Liver (tissue), 9 donors: ENCODE results near the gene MYO16. TPM values are rescaled to one million over a fixed set of nuclear protein-coding genes. Genes with fewer than 3 reads are reported as not detected.

Experiments
- DNase-seq: peaks from one replicate; pipeline ENCODE4 v3.0.0-alpha.2; 2017; ENCODE audit warnings: low spot score
- H3K27ac ChIP-seq, 2 donors: one replicate each; pipeline ENCODE4 v1.7.0; 2013; ENCODE audit warnings: inconsistent platforms in 2 of 2, low read length in 2 of 2, control low read depth in 1 of 2, low read depth in 1 of 2, mild to moderate bottlenecking in 1 of 2
- H3K27me3 ChIP-seq, 4 donors: one replicate each; pipeline versions ENCODE4 v1.6.1 to v1.7.0; 2013; ENCODE audit warnings: low read length in 3 of 4, inconsistent platforms in 1 of 4, mild to moderate bottlenecking in 1 of 4, moderate library complexity in 1 of 4; ENCODE audit not compliant: control insufficient read depth in 4 of 4, insufficient read depth in 4 of 4
- H3K36me3 ChIP-seq, 4 donors: one replicate each; pipeline versions ENCODE4 v1.6.1 to v1.7.0; 2013; ENCODE audit warnings: low read length in 3 of 4, mild to moderate bottlenecking in 3 of 4, low read depth in 1 of 4, moderate library complexity in 1 of 4; ENCODE audit not compliant: control insufficient read depth in 4 of 4, insufficient read depth in 3 of 4
- H3K4me1 ChIP-seq, 4 donors: one replicate each; pipeline versions ENCODE4 v1.6.1 to v1.7.0; 2013; ENCODE audit warnings: low read length in 3 of 4, mild to moderate bottlenecking in 3 of 4, moderate library complexity in 1 of 4; ENCODE audit not compliant: control insufficient read depth in 4 of 4, insufficient read depth in 4 of 4
- H3K4me3 ChIP-seq, 3 donors: one replicate each; pipeline versions ENCODE4 v1.6.1 to v1.7.0; 2013; ENCODE audit warnings: low read length in 3 of 3, control low read depth in 1 of 3, low read depth in 1 of 3, mild to moderate bottlenecking in 1 of 3
- H3K9ac ChIP-seq, 2 donors: one replicate each; pipeline ENCODE4 v1.7.0; 2013; ENCODE audit warnings: low read length in 2 of 2, mild to moderate bottlenecking in 2 of 2, moderate library complexity in 2 of 2, control low read depth in 1 of 2, low read depth in 1 of 2
- H3K9me3 ChIP-seq, 4 donors: one replicate each; pipeline versions ENCODE4 v1.6.1 to v1.7.0; 2013; ENCODE audit warnings: low read length in 3 of 4; ENCODE audit not compliant: control insufficient read depth in 4 of 4
- EGR1 ChIP-seq, 2 donors: IDR thresholded peaks; 2 replicates each; pipeline ENCODE4 v1.6.1; 2016 to 2018; ENCODE audit warnings: antibody characterized with exemption in 2 of 2, low read depth in 2 of 2
- FOXA1 ChIP-seq: IDR thresholded peaks from 2 replicates; pipeline ENCODE4 v1.6.1; 2016; ENCODE audit warnings: antibody characterized with exemption
- FOXA2 ChIP-seq: IDR thresholded peaks from 2 replicates; pipeline ENCODE4 v1.6.1; 2016; ENCODE audit warnings: antibody characterized with exemption
- GABPA ChIP-seq, 2 donors: IDR thresholded peaks in 1 of 2; conservative IDR thresholded peaks in 1 of 2; 2 replicates each; pipeline ENCODE4 v1.6.1; 2016; ENCODE audit warnings: antibody characterized with exemption in 2 of 2, mild to moderate bottlenecking in 1 of 2, moderate library complexity in 1 of 2
- HNF4A ChIP-seq, 2 donors: conservative IDR thresholded peaks; 2 replicates each; pipeline ENCODE4 v1.6.1; 2016; ENCODE audit warnings: antibody characterized with exemption in 2 of 2, mild to moderate bottlenecking in 2 of 2
- HNF4G ChIP-seq: IDR thresholded peaks from 2 replicates; pipeline ENCODE4 v1.6.1; 2016; ENCODE audit warnings: antibody characterized with exemption
- JUND ChIP-seq, 2 donors: IDR thresholded peaks; 2 replicates each; pipeline ENCODE4 v1.6.1; 2016; ENCODE audit warnings: antibody characterized with exemption in 2 of 2
- NR2F2 ChIP-seq: IDR thresholded peaks from 2 replicates; pipeline ENCODE4 v1.6.1; 2016; ENCODE audit warnings: antibody characterized with exemption
- RAD21 ChIP-seq, 2 donors: IDR thresholded peaks; 2 replicates each; pipeline ENCODE4 v1.6.1; 2016; ENCODE audit warnings: antibody characterized with exemption in 2 of 2, mild to moderate bottlenecking in 2 of 2
- RXRA ChIP-seq, 2 donors: IDR thresholded peaks; 2 replicates each; pipeline ENCODE4 v1.6.1; 2017 to 2018; ENCODE audit warnings: antibody characterized with exemption in 2 of 2, mild to moderate bottlenecking in 1 of 2
- SP1 ChIP-seq: IDR thresholded peaks from 2 replicates; pipeline ENCODE4 v1.6.1; 2018; ENCODE audit warnings: antibody characterized with exemption, mild to moderate bottlenecking
- TAF1 ChIP-seq: conservative IDR thresholded peaks from 2 replicates; pipeline ENCODE4 v1.6.1; 2016; ENCODE audit warnings: antibody characterized with exemption, mild to moderate bottlenecking
- YY1 ChIP-seq: IDR thresholded peaks from 2 replicates; pipeline ENCODE4 v1.6.1; 2016; ENCODE audit warnings: antibody characterized with exemption, mild to moderate bottlenecking
- whole genome bisulfite sequencing: extraction: QIAGEN DNeasy Blood & Tissue Kit; methylation state at CpG from one replicate; pipeline ENCODE4 v1.1.7; 2013; 5-methylcytosine and 5-hydroxymethylcytosine counted together
- polyA plus RNA-seq, 2 donors: library from polyadenylated mRNA; stranded (reverse) in 1 of 2; unstranded in 1 of 2; fragments of 200-250 nt in 1 of 2; fragments of >200 nt in 1 of 2; fragmentation: Nextera tagmentation in 1 of 2; extraction: Ambion mirVana in 1 of 2; gene quantifications; one replicate each; pipeline versions ENCODE4 v1.2.1 to v1.2.3, GENCODE V29; 2013 to 2015
- total RNA-seq, 2 donors: library from RNA; depleted of rRNA; stranded (reverse); fragments of >200 nt; gene quantifications; one replicate each; pipeline ENCODE4 v1.2.3, GENCODE V29; 2014
- TF ChIP-seq, protein P1 (sequence below): IDR thresholded peaks from 2 replicates; pipeline ENCODE4 v1.6.1; 2016; ENCODE audit warnings: antibody characterized with exemption
- TF ChIP-seq, protein P2 (sequence below): IDR thresholded peaks from 2 replicates; pipeline ENCODE4 v1.6.1; 2016; ENCODE audit warnings: antibody characterized with exemption
- TF ChIP-seq, protein P3 (sequence below): IDR thresholded peaks from 2 replicates; pipeline ENCODE4 v1.6.1; 2016; ENCODE audit warnings: antibody characterized with exemption, mild to moderate bottlenecking
- TF ChIP-seq, protein P4 (sequence below): IDR thresholded peaks from 2 replicates; pipeline ENCODE4 v1.6.1; 2016; ENCODE audit warnings: antibody characterized with exemption
- TF ChIP-seq, protein P5 (sequence below): fragments of 150-350 bp; IDR thresholded peaks from 2 replicates; pipeline ENCODE4 v1.5.1; 2017; ENCODE audit warnings: improper control_type of control experiment, low read depth, low read length; ENCODE audit not compliant: missing input control
- donor health status: healthy.
- donor health status: healthy.
- donor health status: healthy.
- donor health status: healthy.
- donor health status: healthy.

The MYO16 gene
- total and polyA plus RNA-seq, 4 donors, result 0.37 to 1.1 (median 0.68) TPM

DNA sequence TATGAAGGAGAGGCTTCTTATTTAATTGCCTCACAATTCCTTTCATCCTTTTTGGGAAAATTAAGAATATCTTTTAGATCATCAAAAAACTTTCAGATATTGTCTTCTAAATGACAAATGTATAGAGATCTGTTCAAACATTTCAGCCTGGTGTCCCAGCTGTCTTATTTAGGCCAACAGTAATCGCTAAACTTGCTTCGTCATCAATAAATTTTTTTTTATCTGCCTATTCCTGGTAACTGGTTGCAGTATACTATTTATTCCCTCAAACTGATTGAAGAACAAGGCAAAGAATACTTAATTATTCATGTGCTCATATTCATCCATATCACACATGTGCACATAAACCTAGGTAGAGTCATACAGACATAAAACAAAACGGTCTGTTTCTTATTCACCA, 5.3 kb upstream of the MYO16 start:
- no peak overlapping the region for H3K27ac ChIP-seq
- H3K4me3 ChIP-seq, result no peak overlapping the region
- no peaks in the 10 kb centered on the region for H3K36me3 ChIP-seq
- H3K4me1 ChIP-seq, result no peaks in the 10 kb centered on the region
- H3K9ac ChIP-seq, result no peak overlapping the region
- DNase-seq, result no peak
- TF ChIP-seq, protein P1, sequence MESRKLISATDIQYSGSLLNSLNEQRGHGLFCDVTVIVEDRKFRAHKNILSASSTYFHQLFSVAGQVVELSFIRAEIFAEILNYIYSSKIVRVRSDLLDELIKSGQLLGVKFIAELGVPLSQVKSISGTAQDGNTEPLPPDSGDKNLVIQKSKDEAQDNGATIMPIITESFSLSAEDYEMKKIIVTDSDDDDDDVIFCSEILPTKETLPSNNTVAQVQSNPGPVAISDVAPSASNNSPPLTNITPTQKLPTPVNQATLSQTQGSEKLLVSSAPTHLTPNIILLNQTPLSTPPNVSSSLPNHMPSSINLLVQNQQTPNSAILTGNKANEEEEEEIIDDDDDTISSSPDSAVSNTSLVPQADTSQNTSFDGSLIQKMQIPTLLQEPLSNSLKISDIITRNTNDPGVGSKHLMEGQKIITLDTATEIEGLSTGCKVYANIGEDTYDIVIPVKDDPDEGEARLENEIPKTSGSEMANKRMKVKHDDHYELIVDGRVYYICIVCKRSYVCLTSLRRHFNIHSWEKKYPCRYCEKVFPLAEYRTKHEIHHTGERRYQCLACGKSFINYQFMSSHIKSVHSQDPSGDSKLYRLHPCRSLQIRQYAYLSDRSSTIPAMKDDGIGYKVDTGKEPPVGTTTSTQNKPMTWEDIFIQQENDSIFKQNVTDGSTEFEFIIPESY, result no peak
- TF ChIP-seq FOXA2, result no peak
- TF ChIP-seq RXRA (IDR thresholded peaks at IDR 0.05), result no peak
- no peak for TF ChIP-seq YY1
- TF ChIP-seq SP1, result no peak
- no peak for TF ChIP-seq HNF4G
- no peak for TF ChIP-seq EGR1 (IDR thresholded peaks at IDR 0.05; ENCODE audit: low read depth in 2 of 2)
- no peak for TF ChIP-seq RAD21 (IDR thresholded peaks at IDR 0.05)
- TF ChIP-seq TAF1, result no peak
- TF ChIP-seq HNF4A (conservative IDR thresholded peaks at IDR 0.05), result no peak
- TF ChIP-seq, protein P2, sequence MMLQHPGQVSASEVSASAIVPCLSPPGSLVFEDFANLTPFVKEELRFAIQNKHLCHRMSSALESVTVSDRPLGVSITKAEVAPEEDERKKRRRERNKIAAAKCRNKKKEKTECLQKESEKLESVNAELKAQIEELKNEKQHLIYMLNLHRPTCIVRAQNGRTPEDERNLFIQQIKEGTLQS, result no peak
- TF ChIP-seq GABPA (IDR thresholded peaks at IDR 0.05 in 1 of 2, conservative IDR thresholded peaks at IDR 0.05 in 1 of 2), result no peak
- TF ChIP-seq, protein P3, sequence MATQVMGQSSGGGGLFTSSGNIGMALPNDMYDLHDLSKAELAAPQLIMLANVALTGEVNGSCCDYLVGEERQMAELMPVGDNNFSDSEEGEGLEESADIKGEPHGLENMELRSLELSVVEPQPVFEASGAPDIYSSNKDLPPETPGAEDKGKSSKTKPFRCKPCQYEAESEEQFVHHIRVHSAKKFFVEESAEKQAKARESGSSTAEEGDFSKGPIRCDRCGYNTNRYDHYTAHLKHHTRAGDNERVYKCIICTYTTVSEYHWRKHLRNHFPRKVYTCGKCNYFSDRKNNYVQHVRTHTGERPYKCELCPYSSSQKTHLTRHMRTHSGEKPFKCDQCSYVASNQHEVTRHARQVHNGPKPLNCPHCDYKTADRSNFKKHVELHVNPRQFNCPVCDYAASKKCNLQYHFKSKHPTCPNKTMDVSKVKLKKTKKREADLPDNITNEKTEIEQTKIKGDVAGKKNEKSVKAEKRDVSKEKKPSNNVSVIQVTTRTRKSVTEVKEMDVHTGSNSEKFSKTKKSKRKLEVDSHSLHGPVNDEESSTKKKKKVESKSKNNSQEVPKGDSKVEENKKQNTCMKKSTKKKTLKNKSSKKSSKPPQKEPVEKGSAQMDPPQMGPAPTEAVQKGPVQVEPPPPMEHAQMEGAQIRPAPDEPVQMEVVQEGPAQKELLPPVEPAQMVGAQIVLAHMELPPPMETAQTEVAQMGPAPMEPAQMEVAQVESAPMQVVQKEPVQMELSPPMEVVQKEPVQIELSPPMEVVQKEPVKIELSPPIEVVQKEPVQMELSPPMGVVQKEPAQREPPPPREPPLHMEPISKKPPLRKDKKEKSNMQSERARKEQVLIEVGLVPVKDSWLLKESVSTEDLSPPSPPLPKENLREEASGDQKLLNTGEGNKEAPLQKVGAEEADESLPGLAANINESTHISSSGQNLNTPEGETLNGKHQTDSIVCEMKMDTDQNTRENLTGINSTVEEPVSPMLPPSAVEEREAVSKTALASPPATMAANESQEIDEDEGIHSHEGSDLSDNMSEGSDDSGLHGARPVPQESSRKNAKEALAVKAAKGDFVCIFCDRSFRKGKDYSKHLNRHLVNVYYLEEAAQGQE, result no peak
- TF ChIP-seq FOXA1, result no peak
- TF ChIP-seq JUND (IDR thresholded peaks at IDR 0.05), result no peak
- TF ChIP-seq, protein P4, sequence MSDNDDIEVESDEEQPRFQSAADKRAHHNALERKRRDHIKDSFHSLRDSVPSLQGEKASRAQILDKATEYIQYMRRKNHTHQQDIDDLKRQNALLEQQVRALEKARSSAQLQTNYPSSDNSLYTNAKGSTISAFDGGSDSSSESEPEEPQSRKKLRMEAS, result no peak
- TF ChIP-seq, protein P5, sequence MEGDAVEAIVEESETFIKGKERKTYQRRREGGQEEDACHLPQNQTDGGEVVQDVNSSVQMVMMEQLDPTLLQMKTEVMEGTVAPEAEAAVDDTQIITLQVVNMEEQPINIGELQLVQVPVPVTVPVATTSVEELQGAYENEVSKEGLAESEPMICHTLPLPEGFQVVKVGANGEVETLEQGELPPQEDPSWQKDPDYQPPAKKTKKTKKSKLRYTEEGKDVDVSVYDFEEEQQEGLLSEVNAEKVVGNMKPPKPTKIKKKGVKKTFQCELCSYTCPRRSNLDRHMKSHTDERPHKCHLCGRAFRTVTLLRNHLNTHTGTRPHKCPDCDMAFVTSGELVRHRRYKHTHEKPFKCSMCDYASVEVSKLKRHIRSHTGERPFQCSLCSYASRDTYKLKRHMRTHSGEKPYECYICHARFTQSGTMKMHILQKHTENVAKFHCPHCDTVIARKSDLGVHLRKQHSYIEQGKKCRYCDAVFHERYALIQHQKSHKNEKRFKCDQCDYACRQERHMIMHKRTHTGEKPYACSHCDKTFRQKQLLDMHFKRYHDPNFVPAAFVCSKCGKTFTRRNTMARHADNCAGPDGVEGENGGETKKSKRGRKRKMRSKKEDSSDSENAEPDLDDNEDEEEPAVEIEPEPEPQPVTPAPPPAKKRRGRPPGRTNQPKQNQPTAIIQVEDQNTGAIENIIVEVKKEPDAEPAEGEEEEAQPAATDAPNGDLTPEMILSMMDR, result no peak
- no peak for TF ChIP-seq NR2F2
- peaks cover 0 to 7% (median 2%) of the 10 kb centered on the region in 4 donors for H3K9me3 ChIP-seq
- 84% methylated on average over 3 of the region's 3 CpGs for WGBS
- H3K27me3 ChIP-seq, result no peaks in the 10 kb centered on the region
